ENCODE measurements around the gene KIF21B.

DNA sequence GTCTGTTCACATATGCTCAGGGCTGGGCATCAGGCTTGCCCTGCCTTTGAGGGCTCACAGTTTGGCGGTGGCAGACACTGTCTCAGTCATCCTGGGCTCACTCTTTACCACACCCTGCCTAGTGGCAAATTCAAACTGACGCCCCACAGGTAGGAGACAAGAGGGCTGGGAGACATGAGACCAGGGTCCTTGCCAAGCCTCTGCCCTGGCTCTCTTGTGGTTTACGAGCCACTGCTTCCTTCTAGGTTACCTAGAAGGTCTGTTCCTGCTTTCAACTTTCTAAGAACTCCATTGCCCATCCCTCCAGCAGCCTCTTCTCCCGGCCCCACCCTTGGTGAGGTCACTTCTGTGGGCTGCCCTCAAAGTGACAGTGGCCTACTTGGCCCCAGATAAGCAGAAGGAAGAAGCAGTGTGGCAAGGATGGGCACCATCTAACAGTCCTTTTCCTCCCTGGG, 10.5 kb downstream of the KIF21B start:
- TF ChIP-seq, protein P1, sequence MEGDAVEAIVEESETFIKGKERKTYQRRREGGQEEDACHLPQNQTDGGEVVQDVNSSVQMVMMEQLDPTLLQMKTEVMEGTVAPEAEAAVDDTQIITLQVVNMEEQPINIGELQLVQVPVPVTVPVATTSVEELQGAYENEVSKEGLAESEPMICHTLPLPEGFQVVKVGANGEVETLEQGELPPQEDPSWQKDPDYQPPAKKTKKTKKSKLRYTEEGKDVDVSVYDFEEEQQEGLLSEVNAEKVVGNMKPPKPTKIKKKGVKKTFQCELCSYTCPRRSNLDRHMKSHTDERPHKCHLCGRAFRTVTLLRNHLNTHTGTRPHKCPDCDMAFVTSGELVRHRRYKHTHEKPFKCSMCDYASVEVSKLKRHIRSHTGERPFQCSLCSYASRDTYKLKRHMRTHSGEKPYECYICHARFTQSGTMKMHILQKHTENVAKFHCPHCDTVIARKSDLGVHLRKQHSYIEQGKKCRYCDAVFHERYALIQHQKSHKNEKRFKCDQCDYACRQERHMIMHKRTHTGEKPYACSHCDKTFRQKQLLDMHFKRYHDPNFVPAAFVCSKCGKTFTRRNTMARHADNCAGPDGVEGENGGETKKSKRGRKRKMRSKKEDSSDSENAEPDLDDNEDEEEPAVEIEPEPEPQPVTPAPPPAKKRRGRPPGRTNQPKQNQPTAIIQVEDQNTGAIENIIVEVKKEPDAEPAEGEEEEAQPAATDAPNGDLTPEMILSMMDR (IDR thresholded peaks at IDR 0.05; ENCODE audit: low read depth, low read length): no peak
- no peak for TF ChIP-seq POLR2A (IDR thresholded peaks at IDR 0.05; ENCODE audit: extremely low read depth, insufficient read length)
